Tibial nerve (tissue), 4 donors: ENCODE data around the gene GSN.

ENCODE experiments used
- CTCF ChIP-seq, 5 experiments: fragments of 200-600 bp in 3 of 5; fragments of 450-650 bp in 2 of 5; sonication (generic) in 3 of 5; IDR thresholded peaks; one replicate each; pipeline ENCODE4 v1.5.1; 2016 to 2019; ENCODE audit warnings: antibody characterized with exemption in 5 of 5, mild to moderate bottlenecking in 3 of 5, moderate library complexity in 2 of 5
- EP300 ChIP-seq, 2 donors: sonication (generic); formaldehyde crosslinking; IDR thresholded peaks; one replicate each; pipeline ENCODE4 v1.6.1; 2017; ENCODE audit warnings: antibody characterized with exemption in 2 of 2, mild to moderate bottlenecking in 1 of 2

- TF ChIP-seq CTCF (IDR thresholded peaks at IDR 0.05), result no peak
- TF ChIP-seq EP300 (IDR thresholded peaks at IDR 0.05), result no peak
Measured at GRCh38 chr9:121220996-121221663, 46.8 kb upstream of the GSN start.
